SK-N-SH (cell line): ENCODE results near the gene SLC35A2. TPM values are rescaled to one million over a fixed set of nuclear protein-coding genes. Genes with fewer than 3 reads are reported as not detected.

ENCODE experiments used
- CTCF ChIA-PET: fragments of 300-600, 350-600 bp; formaldehyde crosslinking; extraction: SDS; loops from one replicate; lab custom pipeline; 2021; lab: Yijun Ruan, JAX
- POLR2A ChIA-PET: fragments of 350-600 bp; sonication (Branson Sonifier 250); formaldehyde crosslinking; extraction: SDS; loops from one replicate; lab custom pipeline; 2020; ENCODE audit warnings: antibody characterized with exemption, inconsistent platforms; lab: Yijun Ruan, JAX
- DNase-seq: peaks from one replicate; pipeline ENCODE4 v3.0.0; 2012
- H2AFZ ChIP-seq: fragments of 200-600 bp; sonication (generic); 2 replicates; pipeline ENCODE4 v1.8.1; 2016; ENCODE audit warnings: antibody characterized with exemption, mild to moderate bottlenecking, low read depth
- H3F3A ChIP-seq: fragments of 200-600 bp; sonication (generic); replicated peaks from 2 replicates; pipeline ENCODE3; 2016; ENCODE audit warnings: antibody characterized with exemption, mild to moderate bottlenecking; ENCODE audit not compliant: insufficient read depth
- H3K27ac ChIP-seq, 2 experiments: fragments of 200-500 bp in 1 of 2; fragments of 200-600 bp in 1 of 2; sonication (Bioruptor generic) in 1 of 2; sonication (generic), shearing (Covaris generic) in 1 of 2; 2 replicates each; pipeline versions ENCODE4 v1.5.1 to v1.6.1; 2014 to 2016; ENCODE audit warnings: low read depth in 2 of 2, inconsistent platforms in 1 of 2, low read length in 1 of 2, mild to moderate bottlenecking in 1 of 2, mixed read lengths in 1 of 2
- H3K27me3 ChIP-seq: fragments of 200-600 bp; sonication (generic), shearing (Covaris generic); 2 replicates; pipeline ENCODE4 v1.6.1; 2016; ENCODE audit warnings: mixed run types; ENCODE audit not compliant: insufficient read depth
- H3K36me3 ChIP-seq, 2 experiments: fragments of 200-500 bp in 1 of 2; fragments of 200-600 bp in 1 of 2; sonication (Bioruptor generic) in 1 of 2; sonication (generic) in 1 of 2; replicated peaks in 1 of 2; 2 replicates each; pipeline versions ENCODE3 to v1.5.1; 2014 to 2016; ENCODE audit warnings: low read length in 1 of 2, mild to moderate bottlenecking in 1 of 2; ENCODE audit not compliant: insufficient read depth in 2 of 2, control insufficient read depth in 1 of 2
- H3K4me1 ChIP-seq, 2 experiments: fragments of 200-500 bp in 1 of 2; fragments of 200-600 bp in 1 of 2; sonication (Bioruptor generic) in 1 of 2; sonication (generic), shearing (Covaris generic) in 1 of 2; 2 replicates each; pipeline versions ENCODE4 v1.5.1 to v1.6.1; 2014 to 2016; ENCODE audit warnings: low read depth in 1 of 2, low read length in 1 of 2, mixed run types in 1 of 2; ENCODE audit not compliant: insufficient read depth in 2 of 2, control insufficient read depth in 1 of 2
- H3K4me2 ChIP-seq: fragments of 200-600 bp; sonication (generic), shearing (Covaris generic); 2 replicates; pipeline ENCODE4 v1.6.1; 2017; ENCODE audit warnings: mixed run types
- H3K4me3 ChIP-seq, 2 experiments: fragments of 200-500 bp in 1 of 2; fragments of 200-600 bp in 1 of 2; sonication (Bioruptor generic) in 1 of 2; sonication (generic), shearing (Covaris generic) in 1 of 2; 2 replicates each; pipeline versions ENCODE4 v1.5.1 to v1.8.1; 2014 to 2016; ENCODE audit warnings: low read depth in 2 of 2, inconsistent platforms in 1 of 2, low read length in 1 of 2, mild to moderate bottlenecking in 1 of 2, mixed read lengths in 1 of 2, moderate library complexity in 1 of 2
- H3K79me2 ChIP-seq: fragments of 200-600 bp; sonication (generic); 2 replicates; pipeline ENCODE4 v1.8.1; 2017; ENCODE audit warnings: mild to moderate bottlenecking; ENCODE audit not compliant: insufficient read depth
- H3K9ac ChIP-seq: fragments of 200-600 bp; sonication (generic); 2 replicates; pipeline ENCODE4 v1.6.1; 2017; ENCODE audit warnings: mixed run types
- H3K9me2 ChIP-seq: fragments of 200-600 bp; sonication (generic); 2 replicates; pipeline ENCODE4 v1.6.1; 2017; ENCODE audit warnings: mixed run types
- H3K9me3 ChIP-seq: fragments of 200-600 bp; sonication (generic); 2 replicates; pipeline ENCODE4 v1.6.1; 2017; ENCODE audit warnings: mixed run types, mild to moderate bottlenecking, moderate library complexity
- H4K20me1 ChIP-seq: fragments of 200-600 bp; sonication (generic); 2 replicates; pipeline ENCODE4 v1.6.1; 2017; ENCODE audit warnings: mild to moderate bottlenecking, mixed run types; ENCODE audit not compliant: insufficient read depth
- CHD2 ChIP-seq: fragments of 150-350 bp; IDR thresholded peaks from 2 replicates; pipeline ENCODE4 v1.6.1; 2018; ENCODE audit warnings: low read length; ENCODE audit not compliant: partially characterized antibody
- CTCF ChIP-seq: fragments of 200-600 bp; sonication (generic); IDR thresholded peaks from 2 replicates; pipeline ENCODE4 v1.6.1; 2017; ENCODE audit warnings: antibody characterized with exemption, mild to moderate bottlenecking, moderate library complexity
- ELF1 ChIP-seq: IDR thresholded peaks from 2 replicates; pipeline ENCODE4 v1.4.0; 2012
- EP300 ChIP-seq, 2 experiments: IDR thresholded peaks; 2 replicates each; pipeline versions ENCODE4 v1.4.0 to v1.6.1; 2012; ENCODE audit warnings: borderline replicate concordance in 1 of 2, low read depth in 1 of 2, low read length in 1 of 2
- EZH2phosphoT487 ChIP-seq: fragments of 200-600 bp; sonication (generic); IDR thresholded peaks from 2 replicates; pipeline ENCODE4 v1.6.1; 2017; ENCODE audit warnings: low read depth, mixed run types, mild to moderate bottlenecking, antibody characterized with exemption, moderate library complexity, borderline replicate concordance
- FOSL2 ChIP-seq: IDR thresholded peaks from 2 replicates; pipeline ENCODE4 v1.4.0; 2012; ENCODE audit warnings: low read depth, mild to moderate bottlenecking, moderate library complexity, borderline replicate concordance
- FOXJ3 ChIP-seq: sonication (generic); formaldehyde crosslinking; IDR thresholded peaks from 2 replicates; pipeline ENCODE4 v1.5.1; 2020; ENCODE audit warnings: mild to moderate bottlenecking, missing genetic modification reagents
- GABPA ChIP-seq: IDR thresholded peaks from 2 replicates; pipeline ENCODE4 v1.4.0; 2012; ENCODE audit warnings: low read depth, mild to moderate bottlenecking
- GATA2 ChIP-seq: sonication (generic); formaldehyde crosslinking; IDR thresholded peaks from 2 replicates; pipeline ENCODE4 v1.5.0; 2020; ENCODE audit warnings: mild to moderate bottlenecking, missing genetic modification reagents
- IRF3 ChIP-seq: fragments of 150-350 bp; IDR thresholded peaks from 2 replicates; pipeline ENCODE4 v1.6.1; 2016; ENCODE audit warnings: mild to moderate bottlenecking, low read depth, low read length
- MAX ChIP-seq: IDR thresholded peaks from 2 replicates; pipeline ENCODE4 v1.4.0; 2012; ENCODE audit warnings: low read depth
- MEF2A ChIP-seq: IDR thresholded peaks from 2 replicates; pipeline ENCODE4 v1.4.0; 2012; ENCODE audit warnings: low read depth, borderline replicate concordance
- MXI1 ChIP-seq: IDR thresholded peaks from 2 replicates; pipeline ENCODE4 v1.6.1; 2012; ENCODE audit warnings: mild to moderate bottlenecking, low read depth, low read length, improper control_type of control experiment
- NFIC ChIP-seq: IDR thresholded peaks from 2 replicates; pipeline ENCODE4 v1.4.0; 2012; ENCODE audit warnings: borderline replicate concordance
- NRF1 ChIP-seq: IDR thresholded peaks from 2 replicates; pipeline ENCODE4 v1.6.1; 2012; ENCODE audit warnings: low read depth, mild to moderate bottlenecking, low read length
- PBX3 ChIP-seq: IDR thresholded peaks from 2 replicates; pipeline ENCODE4; 2012
- POLR2AphosphoS5 ChIP-seq: IDR thresholded peaks from 2 replicates; pipeline ENCODE4 v1.6.1; 2012; ENCODE audit warnings: low read depth, low read length
- RAD21 ChIP-seq: IDR thresholded peaks from 2 replicates; pipeline ENCODE4 v1.6.1; 2012; ENCODE audit warnings: mild to moderate bottlenecking, low read length
- RCOR1 ChIP-seq: fragments of 150-350 bp; IDR thresholded peaks from 2 replicates; pipeline ENCODE4 v1.6.1; 2017; ENCODE audit warnings: antibody characterized with exemption, low read length
- SIN3A ChIP-seq: IDR thresholded peaks from 2 replicates; pipeline ENCODE4 v1.6.1; 2012; ENCODE audit warnings: low read depth, mild to moderate bottlenecking, low read length, moderate library complexity, borderline replicate concordance
- TAF1 ChIP-seq: IDR thresholded peaks from 2 replicates; pipeline ENCODE4 v1.6.1; 2012; ENCODE audit warnings: low read depth, mild to moderate bottlenecking, low read length, moderate library complexity, borderline replicate concordance
- USF1 ChIP-seq: IDR thresholded peaks from 2 replicates; pipeline ENCODE4 v1.4.0; 2012; ENCODE audit warnings: low read depth, borderline replicate concordance
- USF2 ChIP-seq: fragments of 150-350 bp; IDR thresholded peaks from 2 replicates; pipeline ENCODE4 v1.6.1; 2017; ENCODE audit warnings: antibody characterized with exemption, low read length, low read depth, borderline replicate concordance
- YY1 ChIP-seq: IDR thresholded peaks from 2 replicates; pipeline ENCODE4 v1.4.0; 2012; ENCODE audit warnings: low read depth, mild to moderate bottlenecking
- ZBTB33 ChIP-seq: IDR thresholded peaks from 2 replicates; pipeline ENCODE4 v1.4.0; 2012; ENCODE audit warnings: low read depth, borderline replicate concordance
- WGBS: methylation state at CpG from one replicate; pipeline ENCODE4 v1.1.6; 2017; ENCODE audit warnings: low lambda C conversion rate; 5-methylcytosine and 5-hydroxymethylcytosine counted together
- polyA plus RNA-seq, 3 experiments: library from polyadenylated mRNA; depleted of rRNA; stranded (reverse); fragments of >200 nt; gene quantifications; 2 replicates each; pipeline ENCODE4 v1.2.3, GENCODE V29; 2012

The SLC35A2 gene
- polyA plus RNA-seq, 1 of the 3 experiments (the other 2 are of a cell fraction) = 71.3 TPM

GRCh38 chrX:48918643-48919340 lies 7.3 kb upstream of the SLC35A2 start, which contains the start of gene PIM2:
Gene PIM2, minus strand, starts transcription at chrX:48919024. Its CDS starts 190 bp downstream, at chrX:48918834.
- Histone ChIP-seq H4K20me1 (0 out of 2 replicates have a peak, but pooled peaks cover 9% of the 10 kb centered on the region), H2AFZ (no peak within 1 kb of the TSS), H3F3A (peaks cover 12% of the 10 kb centered on the region), H3K36me3 (peaks cover 3 to 32% of the 10 kb centered on the region in 2 experiments), H3K4me3 (peak within 1 kb of the TSS; percentile 61 to 71), H3K79me2 (peaks cover 3% of the 10 kb centered on the region; the same call in 1 of the 2 replicates), H3K9ac (peak within 1 kb of the TSS; percentile 78), H3K27ac (peak within 1 kb of the TSS; percentile 38 to 60; a peak in 3 of 4 replicates), H3K4me2 (peak within 1 kb of the TSS; percentile 95), H3K27me3 (no peaks in the 10 kb centered on the region), H3K9me3 (no peaks in the 10 kb centered on the region), H3K9me2 (no peaks in the 10 kb centered on the region), H3K4me1 (peaks cover 5 to 26% of the 10 kb centered on the region in 2 experiments; a peak in 2 of 4 replicates)
- 14% methylated on average over 9 of the region's 55 CpGs for WGBS
- peak; percentile 93 for DNase-seq
- CTCF ChIA-PET = no interaction called here
- POLR2A ChIA-PET = no interaction called here
- TF ChIP-seq FOXJ3 = no peak
- TF ChIP-seq MXI1 = peak; percentile 81
- no peak for TF ChIP-seq PBX3
- peak; percentile 92 for TF ChIP-seq TAF1
- no peak for TF ChIP-seq YY1
- TF ChIP-seq FOSL2 = no peak
- peak; percentile 22; the same call in 1 of the 2 replicates for TF ChIP-seq MAX
- no peak; the same call in 1 of the 2 replicates for TF ChIP-seq GABPA
- peak; percentile 72; the same call in 1 of the 2 replicates for TF ChIP-seq USF1
- TF ChIP-seq MEF2A = no peak
- peak; percentile 14 for TF ChIP-seq CTCF
- peak; percentile 66 for TF ChIP-seq USF2
- TF ChIP-seq RAD21 = no peak
- no peak for TF ChIP-seq SIN3A
- no peak for TF ChIP-seq IRF3
- peak; percentile 56 for TF ChIP-seq ELF1
- TF ChIP-seq CHD2 = no peak
- no peak; the same call in 1 of the 2 replicates for TF ChIP-seq NRF1
- TF ChIP-seq EZH2phosphoT487 = no peak
- TF ChIP-seq POLR2AphosphoS5 = peak; percentile 96
- TF ChIP-seq GATA2 = no peak
- TF ChIP-seq NFIC = no peak
- TF ChIP-seq ZBTB33 = no peak
- no peak for TF ChIP-seq EP300 (IDR thresholded peaks at IDR 0.05; ENCODE audit: borderline replicate concordance in 1 of 2, low read depth in 1 of 2, low read length in 1 of 2)
- TF ChIP-seq RCOR1 = no peak
